Activated naive CD4-positive, alpha-beta T cell treated with anti-CD3 and anti-CD28 coated beads for 36 hours (primary cell): Measurements from ENCODE around the gene KISS1R. TPM values are rescaled to one million over a fixed set of nuclear protein-coding genes. Genes with fewer than 3 reads are reported as not detected.
A peak's percentile ranks its signal among the peaks of the same experiment; 100 is the strongest.

Experiments used
- CTCF ChIA-PET: fragments of 350-600 bp; sonication (Branson Sonifier 250); formaldehyde crosslinking; loops from one replicate; lab custom pipeline; 2021; ENCODE audit warnings: antibody characterized with exemption; lab: Charles Lee
- DNase-seq: peaks from one replicate; pipeline ENCODE4 v3.0.0-alpha.2; 2020
- H3K27ac Mint-ChIP-seq: one replicate; pipeline ENCODE4 v1.8.0; 2021; ENCODE audit warnings: mild to moderate bottlenecking, mixed read lengths
- H3K27me3 Mint-ChIP-seq: one replicate; pipeline ENCODE4 v1.8.0; 2021; ENCODE audit warnings: low read depth, mixed read lengths
- H3K36me3 Mint-ChIP-seq: one replicate; pipeline ENCODE4 v1.8.0; 2021; ENCODE audit warnings: low read depth, mixed read lengths
- H3K4me1 Mint-ChIP-seq: one replicate; pipeline ENCODE4 v1.8.0; 2021; ENCODE audit warnings: low read depth, mixed read lengths
- H3K4me3 Mint-ChIP-seq: one replicate; pipeline ENCODE4 v1.8.0; 2021; ENCODE audit warnings: mild to moderate bottlenecking, moderate library complexity, mixed read lengths
- H3K9me3 Mint-ChIP-seq: one replicate; pipeline ENCODE4 v1.8.0; 2021; ENCODE audit warnings: mixed read lengths
- intact Hi-C: fragments of 100-400 bp; cut with micrococcal nuclease; formaldehyde crosslinking; loops from one replicate; pipeline ENCODE4 v1.15.1; 2023
- total RNA-seq, 2 experiments: library from RNA; stranded (reverse); gene quantifications; one replicate each; pipeline ENCODE4 v1.2.3, GENCODE V29; 2021

Gene KISS1R
- total RNA-seq, 2 experiments from 2014 or later: 5.3 to 6.6 TPM

GRCh38 chr19:924553-925086 lies 7.5 kb downstream of the KISS1R start:
- no peaks in the 10 kb centered on the region for H3K9me3 Mint-ChIP-seq
- peak overlapping the region; percentile 69 for H3K4me3 Mint-ChIP-seq
- H3K36me3 Mint-ChIP-seq: no peaks in the 10 kb centered on the region
- peak; percentile 60 for DNase-seq
- intact Hi-C loops: loop anchor here (1.0 to 5.0 kb wide), 5 partner anchors 60 to 268 kb away; partner anchors contain the start of genes POLR2E, RNF126 and WDR18
- no peaks in the 10 kb centered on the region for H3K27me3 Mint-ChIP-seq
- no peak overlapping the region for H3K27ac Mint-ChIP-seq
- H3K4me1 Mint-ChIP-seq: peaks cover 15% of the 10 kb centered on the region
- CTCF ChIA-PET: interaction anchor here (0.6 to 8.3 kb wide), 4 partner anchors 21 to 316 kb away, joined by 3 to 102 read pairs (median 5); partner anchors contain the start of gene WDR18

DNA sequence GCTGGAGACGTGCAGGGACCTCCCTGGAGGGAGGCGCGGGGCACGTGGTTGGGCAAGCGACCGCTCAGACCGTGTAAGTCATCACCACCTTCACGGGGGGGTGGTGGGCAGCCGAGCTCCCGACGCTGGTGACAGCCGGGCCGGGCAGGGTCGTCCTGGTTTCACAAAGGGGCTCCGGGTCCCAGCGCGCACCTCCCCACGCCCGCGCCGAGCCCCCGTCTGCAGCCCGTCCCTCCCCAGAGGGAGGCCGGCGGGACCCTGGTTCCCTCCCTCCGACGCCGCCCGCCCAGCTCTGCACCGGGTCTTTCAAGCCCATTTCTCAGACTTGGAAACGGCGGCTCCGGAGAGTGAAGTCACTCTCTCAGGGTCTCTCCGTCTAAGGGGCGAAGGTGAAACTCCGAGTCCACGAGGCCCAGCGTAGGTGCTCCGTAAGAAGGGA lies 8.0 kb downstream of the KISS1R start:
- intact Hi-C loops: loop anchor here (1.0 to 5.0 kb wide), 4 partner anchors 59 to 267 kb away; partner anchors contain the start of genes POLR2E and WDR18
- Mint-ChIP-seq H3K36me3 (no peaks in the 10 kb centered on the region), H3K4me3 (peak overlapping the region; percentile 69), H3K27me3 (no peaks in the 10 kb centered on the region), H3K27ac (peak overlapping the region; percentile 56), H3K9me3 (no peaks in the 10 kb centered on the region), H3K4me1 (peaks cover 15% of the 10 kb centered on the region)
- CTCF ChIA-PET: interaction anchor here (8.3 kb wide), 1 partner anchor 58 kb away, joined by 102 read pairs; the partner anchor contains the start of gene WDR18
- DNase-seq: peak; percentile 75

GRCh38 chr19:925526-926322 lies 8.6 kb downstream of the KISS1R start, which contains the start of gene ARID3A:
ARID3A (plus strand) TSS chr19:926035; CDS start chr19:929529, 3,494 bp downstream.
- intact Hi-C loops: loop anchor here (1.0 to 5.0 kb wide), 5 partner anchors 15 to 267 kb away; partner anchors contain the start of genes POLR2E and WDR18
- H3K27me3 Mint-ChIP-seq: no peaks in the 10 kb centered on the region
- H3K4me3 Mint-ChIP-seq: peak within 1 kb of the TSS; percentile 73
- peaks cover 13% of the 10 kb centered on the region for H3K4me1 Mint-ChIP-seq
- peak within 1 kb of the TSS; percentile 56 for H3K27ac Mint-ChIP-seq
- no peaks in the 10 kb centered on the region for H3K36me3 Mint-ChIP-seq
- CTCF ChIA-PET: interaction anchor here (8.3 kb wide), 1 partner anchor 58 kb away, joined by 102 read pairs; the partner anchor contains the start of gene WDR18
- peak; percentile 76 for DNase-seq
- no peaks in the 10 kb centered on the region for H3K9me3 Mint-ChIP-seq

GRCh38 chr19:926323-926588 lies 9.1 kb downstream of the KISS1R start:
- intact Hi-C loops: loop anchor here (2.0 to 5.0 kb wide), 3 partner anchors 15 to 266 kb away; partner anchors contain the start of gene POLR2E
- H3K27ac Mint-ChIP-seq: no peak overlapping the region
- CTCF ChIA-PET: no interaction called here

GRCh38 chr19:926589-927350 lies 9.6 kb downstream of the KISS1R start:
- DNase-seq: peak; percentile 91
- Mint-ChIP-seq H3K9me3 (no peaks in the 10 kb centered on the region), H3K4me1 (peaks cover 4% of the 10 kb centered on the region), H3K27ac (no peak overlapping the region), H3K27me3 (no peaks in the 10 kb centered on the region), H3K4me3 (peak overlapping the region; percentile 73), H3K36me3 (no peaks in the 10 kb centered on the region)
- CTCF ChIA-PET: no interaction called here
- intact Hi-C loops: loop anchor here (2.0 to 5.0 kb wide), 3 partner anchors 14 to 266 kb away; partner anchors contain the start of gene POLR2E

More at GRCh38 chr19:926323-926588, 9.1 kb downstream of the KISS1R start:
- H3K9me3 Mint-ChIP-seq: no peaks in the 10 kb centered on the region
- no peaks in the 10 kb centered on the region for H3K27me3 Mint-ChIP-seq
- H3K4me1 Mint-ChIP-seq: peaks cover 8% of the 10 kb centered on the region
- H3K4me3 Mint-ChIP-seq: peak overlapping the region; percentile 73
- DNase-seq: no peak
- H3K36me3 Mint-ChIP-seq: no peaks in the 10 kb centered on the region

GRCh38 chr19:927351-927779 lies 10.2 kb downstream of the KISS1R start:
- CTCF ChIA-PET: no interaction called here
- H3K4me3 Mint-ChIP-seq: peak overlapping the region; percentile 9

DNA sequence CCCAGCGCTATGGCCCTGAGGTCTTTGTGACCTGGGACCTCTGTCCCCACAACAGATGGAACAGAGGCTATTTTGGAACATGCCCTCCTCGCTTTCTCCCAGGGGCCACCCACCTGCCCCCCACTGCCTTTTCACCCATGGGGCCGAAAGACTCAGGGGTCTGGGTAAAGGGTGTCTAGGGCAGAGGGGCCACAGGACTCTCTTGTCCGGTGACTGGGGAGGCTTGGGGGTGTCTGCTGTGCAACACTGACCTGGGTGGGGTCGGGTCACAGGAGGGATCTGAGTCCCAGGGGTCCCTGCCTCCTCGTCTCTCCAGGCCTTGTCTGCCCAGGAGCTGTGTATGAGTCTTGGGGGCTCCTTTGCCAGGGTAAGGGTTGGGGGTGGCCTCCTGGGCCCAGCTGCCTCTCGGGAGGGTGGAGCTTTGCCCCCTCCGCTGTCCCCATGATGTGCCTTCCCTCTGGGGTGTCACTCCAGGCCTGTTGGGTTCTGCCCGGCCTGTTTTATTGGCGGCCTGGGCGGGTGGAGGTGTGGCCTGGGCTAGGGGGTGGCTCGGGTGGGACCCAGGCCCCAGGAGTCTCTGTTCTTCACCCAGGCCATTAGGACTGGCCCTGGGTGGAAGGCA lies 10.8 kb downstream of the KISS1R start:
- Mint-ChIP-seq H3K27me3 (no peaks in the 10 kb centered on the region), H3K36me3 (peaks cover 2% of the 10 kb centered on the region), H3K4me3 (peak overlapping the region; percentile 24), H3K27ac (no peak overlapping the region), H3K4me1 (peaks cover 9% of the 10 kb centered on the region), H3K9me3 (no peaks in the 10 kb centered on the region)
- CTCF ChIA-PET: no interaction called here
- DNase-seq: no peak
- intact Hi-C loops: loop anchor here (2.0 to 5.0 kb wide), 3 partner anchors 13 to 264 kb away; partner anchors contain the start of gene POLR2E

More at GRCh38 chr19:927351-927779, 10.2 kb downstream of the KISS1R start:
- no peak for DNase-seq
- intact Hi-C loops: loop anchor here (2.0 to 5.0 kb wide), 3 partner anchors 13 to 265 kb away; partner anchors contain the start of gene POLR2E
- Mint-ChIP-seq H3K27me3 (no peaks in the 10 kb centered on the region), H3K36me3 (no peaks in the 10 kb centered on the region), H3K27ac (no peak overlapping the region), H3K4me1 (peaks cover 6% of the 10 kb centered on the region), H3K9me3 (no peaks in the 10 kb centered on the region)

- CTCF ChIA-PET: no interaction called here
These were observed 11.5 kb downstream of the KISS1R start for GRCh38 chr19:928471-929202.

DNA sequence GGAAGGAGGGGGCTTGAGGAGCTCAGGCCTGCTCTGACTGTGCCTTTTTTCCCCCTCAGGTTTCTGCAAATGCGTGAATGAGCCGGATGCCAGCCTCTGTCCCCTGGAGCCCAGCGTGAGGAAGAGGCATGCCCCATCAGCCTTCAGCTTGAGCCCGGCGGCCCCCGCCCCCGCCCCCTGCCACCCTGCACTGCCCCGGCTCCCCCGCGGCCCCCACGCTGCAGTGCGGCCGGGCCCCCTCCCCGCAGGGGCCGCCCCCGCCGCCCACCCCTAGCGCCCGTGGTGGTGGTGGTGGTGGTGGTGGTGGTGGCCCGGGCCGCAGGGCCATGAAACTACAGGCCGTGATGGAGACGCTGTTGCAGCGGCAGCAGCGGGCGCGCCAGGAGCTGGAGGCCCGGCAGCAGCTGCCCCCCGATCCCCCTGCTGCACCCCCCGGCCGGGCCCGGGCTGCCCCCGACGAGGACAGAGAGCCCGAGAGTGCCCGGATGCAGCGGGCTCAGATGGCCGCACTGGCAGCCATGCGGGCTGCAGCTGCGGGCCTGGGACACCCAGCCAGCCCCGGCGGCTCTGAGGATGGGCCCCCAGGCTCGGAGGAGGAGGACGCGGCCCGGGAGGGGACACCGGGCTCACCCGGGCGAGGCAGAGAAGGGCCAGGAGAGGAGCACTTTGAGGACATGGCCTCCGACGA lies 12.2 kb downstream of the KISS1R start:
- no peaks in the 10 kb centered on the region for H3K9me3 Mint-ChIP-seq

More at GRCh38 chr19:928471-929202, 11.5 kb downstream of the KISS1R start:
- no peak overlapping the region for H3K27ac Mint-ChIP-seq
- no peaks in the 10 kb centered on the region for H3K27me3 Mint-ChIP-seq
- intact Hi-C loops: loop anchor here (5.0 kb wide), 2 partner anchors 169 to 264 kb away; partner anchors contain the start of gene POLR2E
- H3K36me3 Mint-ChIP-seq: peaks cover 2% of the 10 kb centered on the region
- no peaks in the 10 kb centered on the region for H3K9me3 Mint-ChIP-seq
- peaks cover 12% of the 10 kb centered on the region for H3K4me1 Mint-ChIP-seq
- no peak overlapping the region for H3K4me3 Mint-ChIP-seq
- DNase-seq: no peak

GRCh38 chr19:929891-930258 lies 12.7 kb downstream of the KISS1R start:
- DNase-seq: no peak
- H3K36me3 Mint-ChIP-seq: peaks cover 2% of the 10 kb centered on the region
- no peaks in the 10 kb centered on the region for H3K27me3 Mint-ChIP-seq
- H3K4me1 Mint-ChIP-seq: peaks cover 11% of the 10 kb centered on the region
- intact Hi-C loops: loop anchor here (5.0 kb wide), 2 partner anchors 167 to 262 kb away; partner anchors contain the start of gene POLR2E
- H3K27ac Mint-ChIP-seq: no peak overlapping the region
- H3K4me3 Mint-ChIP-seq: peak overlapping the region; percentile 9
- no peaks in the 10 kb centered on the region for H3K9me3 Mint-ChIP-seq
- CTCF ChIA-PET: interaction anchor here (0.6 kb wide), 1 partner anchor 166 kb away, joined by 3 read pairs; no protein-coding TSS in a partner anchor

More for the DNA sequence above, 12.2 kb downstream of the KISS1R start:
- peaks cover 2% of the 10 kb centered on the region for H3K36me3 Mint-ChIP-seq
- intact Hi-C loops: loop anchor here (5.0 kb wide), 2 partner anchors 168 to 263 kb away; partner anchors contain the start of gene POLR2E
- no peak overlapping the region for H3K4me3 Mint-ChIP-seq
- DNase-seq: no peak
- CTCF ChIA-PET: no interaction called here
- no peaks in the 10 kb centered on the region for H3K27me3 Mint-ChIP-seq
- no peak overlapping the region for H3K27ac Mint-ChIP-seq
- peaks cover 12% of the 10 kb centered on the region for H3K4me1 Mint-ChIP-seq
